Measurements from ENCODE around the gene TMEM185B. TPM values are rescaled to one million over a fixed set of nuclear protein-coding genes. Genes with fewer than 3 reads are reported as not detected.
A peak's percentile ranks its signal among the peaks of the same experiment; 100 is the strongest.
"Not testable (repeated sequence)": the region's sequence is repeated elsewhere in the genome, so short reads cannot be mapped to it uniquely, and the experiment has no call there.

Gene TMEM185B
- total RNA-seq, 1 donor from 2014 or later, result 31.8 TPM

DNA sequence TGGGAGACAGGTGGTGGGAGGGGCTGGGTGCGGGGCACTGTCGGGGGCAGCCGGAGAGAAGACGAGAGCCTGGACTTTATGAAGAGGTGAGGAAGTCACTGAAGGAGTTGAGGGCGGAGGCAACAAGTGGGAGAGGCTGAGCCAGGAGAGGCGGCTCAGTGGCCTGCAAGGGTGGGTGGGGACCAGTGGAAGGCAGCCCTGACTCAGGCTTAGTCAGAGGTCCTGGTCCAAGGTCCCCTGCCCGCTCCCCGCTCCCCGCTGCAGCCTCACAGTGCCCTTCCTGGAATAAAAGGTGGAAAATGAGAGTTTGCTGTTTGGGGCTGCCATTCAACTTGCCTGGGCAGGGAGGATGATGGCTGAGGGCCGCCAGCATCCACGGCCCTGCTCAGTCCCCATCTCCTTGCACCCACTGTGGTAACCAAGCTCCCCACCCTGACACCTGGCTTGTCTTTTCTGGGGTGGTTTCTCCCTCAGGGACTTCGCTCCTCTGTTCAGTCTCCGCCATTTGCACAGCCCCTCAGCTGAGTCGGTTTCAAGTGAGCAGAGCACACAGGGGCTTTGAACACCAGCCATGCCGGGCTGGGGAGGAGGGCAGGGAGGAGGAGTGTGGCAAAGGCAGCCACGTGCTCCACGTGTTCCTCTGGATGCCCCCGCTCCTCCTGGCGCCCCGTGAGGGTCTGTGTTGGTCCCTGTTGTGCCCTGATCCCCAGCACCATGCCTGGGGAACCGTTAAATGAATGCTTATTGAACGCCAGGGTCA, 15.7 kb upstream of the TMEM185B start:
- peak overlapping the region in 1 of 2 donors; percentile 34 for H3K27ac ChIP-seq

GRCh38 chr2:120237491-120237902, 14.3 kb upstream of the TMEM185B start:
- TF ChIP-seq, protein P1, sequence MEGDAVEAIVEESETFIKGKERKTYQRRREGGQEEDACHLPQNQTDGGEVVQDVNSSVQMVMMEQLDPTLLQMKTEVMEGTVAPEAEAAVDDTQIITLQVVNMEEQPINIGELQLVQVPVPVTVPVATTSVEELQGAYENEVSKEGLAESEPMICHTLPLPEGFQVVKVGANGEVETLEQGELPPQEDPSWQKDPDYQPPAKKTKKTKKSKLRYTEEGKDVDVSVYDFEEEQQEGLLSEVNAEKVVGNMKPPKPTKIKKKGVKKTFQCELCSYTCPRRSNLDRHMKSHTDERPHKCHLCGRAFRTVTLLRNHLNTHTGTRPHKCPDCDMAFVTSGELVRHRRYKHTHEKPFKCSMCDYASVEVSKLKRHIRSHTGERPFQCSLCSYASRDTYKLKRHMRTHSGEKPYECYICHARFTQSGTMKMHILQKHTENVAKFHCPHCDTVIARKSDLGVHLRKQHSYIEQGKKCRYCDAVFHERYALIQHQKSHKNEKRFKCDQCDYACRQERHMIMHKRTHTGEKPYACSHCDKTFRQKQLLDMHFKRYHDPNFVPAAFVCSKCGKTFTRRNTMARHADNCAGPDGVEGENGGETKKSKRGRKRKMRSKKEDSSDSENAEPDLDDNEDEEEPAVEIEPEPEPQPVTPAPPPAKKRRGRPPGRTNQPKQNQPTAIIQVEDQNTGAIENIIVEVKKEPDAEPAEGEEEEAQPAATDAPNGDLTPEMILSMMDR (IDR thresholded peaks at IDR 0.05), result no peak
- Histone ChIP-seq H3K9me3 (no peaks in the 10 kb centered on the region), H3K4me3 (no peak overlapping the region), H3K27me3 (no peaks in the 10 kb centered on the region), H3K27ac (no peak overlapping the region), H3K4me1 (peaks cover 0 to 11% of the 10 kb centered on the region in 2 donors), H3K36me3 (no peaks in the 10 kb centered on the region)
- DNase-seq (ENCODE audit: low spot score in 2 of 2), result peak in 1 of 2 donors; percentile 60
- intact Hi-C loops (cut with DNase I), result no loop called here

More for the DNA sequence above, 15.7 kb upstream of the TMEM185B start:
- H3K4me3 ChIP-seq, result no peak overlapping the region
- H3K9me3 ChIP-seq, result no peaks in the 10 kb centered on the region
- no peaks in the 10 kb centered on the region for H3K27me3 ChIP-seq
- intact Hi-C loops (cut with DNase I), result loop anchor here (2.0 kb wide), 2 partner anchors 14 to 50 kb away; partner anchors contain the start of gene RALB
- no peaks in the 10 kb centered on the region for H3K36me3 ChIP-seq
- H3K4me1 ChIP-seq, result peaks cover 0 to 11% of the 10 kb centered on the region in 2 donors
- peak in 1 of 2 donors; percentile 71 for DNase-seq (ENCODE audit: low spot score in 2 of 2)
- TF ChIP-seq, protein P1 (IDR thresholded peaks at IDR 0.05), result no peak

DNA sequence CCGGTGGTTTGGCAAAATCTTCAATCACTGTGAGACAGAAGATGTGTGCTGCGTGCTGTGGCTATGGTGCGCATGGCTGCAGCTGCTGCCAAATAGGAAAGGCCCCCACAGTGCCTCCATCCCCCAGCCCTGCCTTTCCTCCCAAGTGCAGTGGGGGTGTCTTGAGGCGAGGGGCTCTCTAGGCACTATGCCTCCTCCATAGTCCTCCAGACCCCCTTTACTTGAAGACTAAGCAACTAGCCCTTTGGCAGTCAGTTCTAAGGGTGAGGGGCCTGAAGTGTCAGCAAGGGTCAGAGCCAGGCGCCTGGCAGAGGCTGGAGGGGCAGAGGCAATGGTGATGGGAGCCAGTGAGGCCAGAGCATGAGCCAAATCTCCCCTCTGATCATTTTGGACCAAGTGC, 13.6 kb upstream of the TMEM185B start:
- Histone ChIP-seq H3K4me1 (peaks cover 0 to 13% of the 10 kb centered on the region in 2 donors), H3K27ac (no peak overlapping the region), H3K27me3 (no peaks in the 10 kb centered on the region), H3K4me3 (no peak overlapping the region), H3K9me3 (no peaks in the 10 kb centered on the region), H3K36me3 (no peaks in the 10 kb centered on the region)
- TF ChIP-seq, protein P1 (IDR thresholded peaks at IDR 0.05), result no peak
- intact Hi-C loops (cut with DNase I), result no loop called here
- DNase-seq (ENCODE audit: low spot score in 2 of 2), result peak in 1 of 2 donors; percentile 25

- DNase-seq (ENCODE audit: low spot score in 2 of 2), result peak in 1 of 2 donors; percentile 59
- Histone ChIP-seq H3K4me3 (no peak overlapping the region), H3K27ac (no peak overlapping the region)
Measured at GRCh38 chr2:120236316-120236715, 13.1 kb upstream of the TMEM185B start.

GRCh38 chr2:120235681-120236080, 12.5 kb upstream of the TMEM185B start:
- Histone ChIP-seq H3K27me3 (no peaks in the 10 kb centered on the region), H3K4me3 (no peak overlapping the region), H3K9me3 (no peaks in the 10 kb centered on the region), H3K27ac (no peak overlapping the region), H3K4me1 (peaks cover 0 to 14% of the 10 kb centered on the region in 2 donors), H3K36me3 (no peaks in the 10 kb centered on the region)
- intact Hi-C loops (cut with DNase I), result no loop called here
- no peak for DNase-seq (ENCODE audit: low spot score in 2 of 2)
- TF ChIP-seq, protein P1 (IDR thresholded peaks at IDR 0.05), result no peak

More at GRCh38 chr2:120236316-120236715, 13.1 kb upstream of the TMEM185B start:
- peaks cover 0 to 14% of the 10 kb centered on the region in 2 donors for H3K4me1 ChIP-seq
- H3K27me3 ChIP-seq, result no peaks in the 10 kb centered on the region
- intact Hi-C loops (cut with DNase I), result no loop called here
- H3K9me3 ChIP-seq, result no peaks in the 10 kb centered on the region
- no peaks in the 10 kb centered on the region for H3K36me3 ChIP-seq
- TF ChIP-seq, protein P1 (IDR thresholded peaks at IDR 0.05), result no peak

DNA sequence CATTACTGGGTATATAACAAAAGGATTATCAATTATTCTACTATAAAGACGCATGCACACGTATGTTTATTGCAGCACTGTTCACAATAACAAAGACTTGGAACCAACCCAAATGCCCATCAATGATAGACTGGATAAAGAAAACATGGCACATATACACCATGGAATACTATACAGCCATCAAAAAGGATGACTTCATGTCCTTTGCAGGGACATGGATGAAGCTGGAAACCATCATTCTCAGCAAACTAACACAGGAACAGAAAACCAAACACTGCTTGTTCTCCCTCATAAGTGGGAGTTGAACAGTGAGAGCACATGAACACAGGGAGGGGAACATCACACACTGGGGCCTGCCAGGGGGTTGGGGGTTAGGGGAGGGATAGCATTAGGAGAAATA, 12.0 kb upstream of the TMEM185B start:
- H3K4me3 ChIP-seq; H3K27ac ChIP-seq; DNase-seq (ENCODE audit: low spot score in 2 of 2); H3K27me3 ChIP-seq; intact Hi-C loops (cut with DNase I); H3K9me3 ChIP-seq; H3K36me3 ChIP-seq: not testable (repeated sequence)
- peaks cover 0 to 14% of the 10 kb centered on the region in 2 donors for H3K4me1 ChIP-seq
